KOPT-K1 (cell line): ENCODE measurements around the gene NEK8.
A peak's percentile ranks its signal among the peaks of the same experiment; 100 is the strongest.
"Not testable (repeated sequence)": the region's sequence is repeated elsewhere in the genome, so short reads cannot be mapped to it uniquely, and the experiment has no call there.

Experiments
- H3K27ac ChIP-seq: fragments of 200-600 bp; sonication (generic); 2 replicates; pipeline ENCODE4 v1.5.1; 2016; ENCODE audit warnings: antibody characterized with exemption, mild to moderate bottlenecking, low read depth, low read length; ENCODE audit not compliant: poor library complexity, severe bottlenecking
- H3K36me3 ChIP-seq: fragments of 200-600 bp; sonication (generic); 2 replicates; pipeline ENCODE4 v1.5.1; 2017; ENCODE audit warnings: antibody characterized with exemption, mild to moderate bottlenecking, low read length, moderate library complexity; ENCODE audit not compliant: insufficient read depth
- H3K9me3 ChIP-seq: fragments of 200-600 bp; sonication (generic); 2 replicates; pipeline ENCODE4 v1.5.1; 2017; ENCODE audit warnings: antibody characterized with exemption, low read length, mild to moderate bottlenecking; ENCODE audit not compliant: insufficient read depth, poor library complexity, severe bottlenecking

NEK8 gene

GRCh38 chr17:28717578-28718332, 10.8 kb upstream of the NEK8 start, which contains the start of gene RAB34:
RAB34 (minus strand) TSS chr17:28717868; CDS start chr17:28717266, 602 bp downstream.
- H3K27ac ChIP-seq: no peak within 1 kb of the TSS
- peaks cover 26% of the 10 kb centered on the region for H3K36me3 ChIP-seq
- no peaks in the 10 kb centered on the region for H3K9me3 ChIP-seq

GRCh38 chr17:28718333-28719020, 10.1 kb upstream of the NEK8 start:
- Histone ChIP-seq H3K9me3 (no peaks in the 10 kb centered on the region), H3K27ac (no peak overlapping the region), H3K36me3 (peaks cover 34% of the 10 kb centered on the region)

DNA sequence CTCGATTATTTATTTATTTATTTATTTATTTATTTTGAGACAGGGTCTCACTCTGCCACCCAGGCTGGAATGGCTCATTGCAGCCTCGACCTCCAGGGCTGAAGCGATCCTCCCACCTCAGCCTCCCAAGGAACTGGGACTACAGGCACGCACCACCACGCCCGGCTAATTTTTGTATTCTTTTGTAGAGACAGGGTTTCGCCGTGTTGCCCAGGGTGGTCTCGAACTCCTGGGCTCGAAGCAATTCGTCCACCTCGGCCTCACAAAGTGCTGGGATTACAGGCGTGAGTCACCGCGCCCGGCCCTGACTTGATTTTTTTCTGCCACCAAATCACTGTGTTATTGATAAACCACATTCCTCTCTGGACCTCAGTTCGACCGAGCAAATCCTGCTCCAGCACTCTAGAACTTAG, 9.6 kb upstream of the NEK8 start:
- Histone ChIP-seq H3K27ac (peak overlapping the region; percentile 97), H3K9me3 (no peaks in the 10 kb centered on the region), H3K36me3 (peaks cover 39% of the 10 kb centered on the region)

DNA sequence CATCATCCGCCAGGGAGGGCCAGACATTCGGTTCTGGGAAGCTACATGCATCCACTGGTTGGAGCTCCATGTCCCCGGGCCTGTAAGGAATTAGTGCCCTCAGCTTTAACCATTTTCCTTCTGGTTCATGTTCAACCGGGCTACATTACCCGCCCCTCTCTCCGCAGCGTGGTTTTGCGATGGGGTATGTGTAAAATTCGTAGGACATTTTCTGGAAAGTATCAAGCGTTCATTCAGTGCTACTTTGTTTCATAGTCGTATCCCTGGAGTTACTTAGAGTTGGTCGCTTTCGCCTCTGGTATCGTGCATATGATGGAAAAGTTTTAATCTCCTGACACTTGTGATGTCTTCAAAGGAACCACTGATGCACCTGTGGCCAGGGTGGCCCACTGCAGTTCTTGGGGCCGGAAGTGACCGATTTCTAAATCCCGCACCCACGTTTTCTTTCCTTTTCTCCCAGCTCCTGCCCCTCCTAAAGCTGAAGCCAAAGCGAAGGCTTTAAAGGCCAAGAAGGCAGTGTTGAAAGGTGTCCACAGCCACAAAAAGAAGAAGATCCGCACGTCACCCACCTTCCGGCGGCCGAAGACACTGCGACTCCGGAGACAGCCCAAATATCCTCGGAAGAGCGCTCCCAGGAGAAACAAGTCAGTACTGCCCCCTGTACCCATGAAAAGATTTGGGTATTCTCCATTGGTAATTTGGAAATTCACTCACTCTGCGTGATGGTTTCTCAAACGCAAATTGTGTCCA, 8.2 kb upstream of the NEK8 start:
- no peaks in the 10 kb centered on the region for H3K9me3 ChIP-seq
- peaks cover 53% of the 10 kb centered on the region for H3K36me3 ChIP-seq
- peak overlapping the region; percentile 97 for H3K27ac ChIP-seq

GRCh38 chr17:28720997-28721329, 7.6 kb upstream of the NEK8 start:
- Histone ChIP-seq H3K36me3 (peaks cover 57% of the 10 kb centered on the region), H3K27ac (peak overlapping the region; percentile 97)

DNA sequence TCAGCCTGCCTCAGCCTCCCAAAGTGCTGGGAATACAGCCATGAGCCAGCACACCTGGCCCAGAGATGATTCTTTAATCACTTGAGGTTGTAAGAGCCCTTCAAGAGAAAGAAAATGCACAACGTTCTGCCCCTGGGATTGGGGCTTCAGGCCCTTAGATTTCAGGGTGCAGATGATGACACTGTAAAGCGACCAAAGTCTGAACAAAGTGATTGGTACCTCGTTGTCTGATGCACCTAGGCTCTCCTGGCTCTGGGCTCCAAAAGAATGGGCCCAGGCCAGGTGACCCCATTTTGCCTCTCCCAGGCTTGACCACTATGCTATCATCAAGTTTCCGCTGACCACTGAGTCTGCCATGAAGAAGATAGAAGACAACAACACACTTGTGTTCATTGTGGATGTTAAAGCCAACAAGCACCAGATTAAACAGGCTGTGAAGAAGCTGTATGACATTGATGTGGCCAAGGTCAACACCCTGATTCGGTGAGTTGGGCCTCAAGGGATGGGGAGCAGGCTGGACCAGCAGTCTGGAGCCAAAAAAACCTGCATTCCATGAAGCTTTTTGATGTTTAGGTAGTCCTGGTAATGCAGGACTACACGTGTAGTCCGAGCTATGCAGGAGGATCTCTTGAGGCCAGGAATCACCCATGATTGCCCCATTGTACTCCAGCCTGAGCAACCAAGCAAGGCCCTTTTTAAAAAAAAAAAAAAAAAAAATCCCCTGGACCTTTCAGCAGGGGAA, 6.0 kb upstream of the NEK8 start:
- no peak overlapping the region for H3K27ac ChIP-seq
- H3K36me3 ChIP-seq: peaks cover 57% of the 10 kb centered on the region

More at GRCh38 chr17:28720997-28721329, 7.6 kb upstream of the NEK8 start:
- not testable (repeated sequence) for H3K9me3 ChIP-seq

DNA sequence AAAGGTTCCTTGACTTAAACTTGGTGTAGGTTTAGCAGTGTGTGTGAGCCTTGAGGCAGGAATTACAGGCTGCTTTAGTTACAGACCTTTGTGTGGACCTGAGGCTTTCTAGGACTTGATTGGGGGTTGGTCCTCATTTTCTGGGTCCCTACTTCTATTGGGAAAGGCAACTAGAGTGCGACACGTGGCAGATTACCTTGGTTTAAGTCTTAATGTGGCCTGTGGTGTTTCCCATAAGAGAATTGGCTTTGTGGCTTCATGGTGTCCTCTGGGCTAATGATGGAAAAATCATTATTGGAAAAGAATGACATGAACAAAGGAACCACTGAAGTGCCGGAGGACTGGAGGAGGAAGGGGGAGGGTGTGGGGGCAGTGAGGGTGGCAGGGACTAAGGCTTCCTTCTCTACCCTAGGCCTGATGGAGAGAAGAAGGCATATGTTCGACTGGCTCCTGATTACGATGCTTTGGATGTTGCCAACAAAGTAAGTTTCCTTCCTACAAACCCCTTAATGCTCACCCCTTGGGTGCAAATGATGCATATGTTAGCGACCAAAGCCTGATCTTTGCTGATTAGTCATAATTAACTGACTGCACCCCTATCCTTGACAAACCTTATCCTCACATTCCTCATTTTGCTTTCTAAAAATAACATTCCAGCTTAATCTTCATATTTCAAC, 5.3 kb upstream of the NEK8 start:
- no peaks in the 10 kb centered on the region for H3K9me3 ChIP-seq
- peaks cover 57% of the 10 kb centered on the region for H3K36me3 ChIP-seq
- H3K27ac ChIP-seq: no peak overlapping the region

More for the DNA sequence above, 6.0 kb upstream of the NEK8 start:
- H3K9me3 ChIP-seq: no peaks in the 10 kb centered on the region

DNA sequence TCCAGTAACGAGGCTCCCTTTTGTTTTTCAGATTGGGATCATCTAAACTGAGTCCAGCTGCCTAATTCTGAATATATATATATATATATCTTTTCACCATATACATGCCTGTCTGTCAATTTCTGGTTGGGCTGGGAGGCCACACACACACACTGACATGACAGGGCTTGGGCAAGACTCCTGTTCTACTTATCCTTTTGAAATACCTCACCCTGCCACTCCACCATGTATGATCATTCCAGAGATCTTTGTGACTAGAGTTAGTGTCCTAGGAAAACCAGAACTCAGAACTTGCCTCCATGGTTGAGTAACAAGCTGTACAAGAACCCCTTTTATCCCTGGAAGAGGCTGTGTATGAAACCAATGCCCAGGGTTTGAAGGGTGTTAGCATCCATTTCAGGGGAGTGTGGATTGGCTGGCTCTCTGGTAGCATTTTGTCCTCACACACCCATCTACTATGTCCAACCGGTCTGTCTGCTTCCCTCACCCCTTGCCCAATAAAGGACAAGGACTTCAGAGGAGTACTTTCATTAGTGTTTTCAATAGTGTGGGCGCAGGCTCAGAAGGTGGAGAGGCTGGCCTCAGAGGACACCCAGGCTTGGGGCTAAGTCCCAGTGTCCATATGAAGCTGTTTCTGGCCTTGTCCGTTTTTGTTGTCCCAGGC, 4.6 kb upstream of the NEK8 start:
- H3K36me3 ChIP-seq: peaks cover 57% of the 10 kb centered on the region
- not testable (repeated sequence) for H3K27ac ChIP-seq, H3K9me3 ChIP-seq

- peaks cover 57% of the 10 kb centered on the region for H3K36me3 ChIP-seq
- H3K27ac ChIP-seq: no peak overlapping the region
- H3K9me3 ChIP-seq: no peaks in the 10 kb centered on the region
Measured at GRCh38 chr17:28724500-28725165, 4.0 kb upstream of the NEK8 start.

DNA sequence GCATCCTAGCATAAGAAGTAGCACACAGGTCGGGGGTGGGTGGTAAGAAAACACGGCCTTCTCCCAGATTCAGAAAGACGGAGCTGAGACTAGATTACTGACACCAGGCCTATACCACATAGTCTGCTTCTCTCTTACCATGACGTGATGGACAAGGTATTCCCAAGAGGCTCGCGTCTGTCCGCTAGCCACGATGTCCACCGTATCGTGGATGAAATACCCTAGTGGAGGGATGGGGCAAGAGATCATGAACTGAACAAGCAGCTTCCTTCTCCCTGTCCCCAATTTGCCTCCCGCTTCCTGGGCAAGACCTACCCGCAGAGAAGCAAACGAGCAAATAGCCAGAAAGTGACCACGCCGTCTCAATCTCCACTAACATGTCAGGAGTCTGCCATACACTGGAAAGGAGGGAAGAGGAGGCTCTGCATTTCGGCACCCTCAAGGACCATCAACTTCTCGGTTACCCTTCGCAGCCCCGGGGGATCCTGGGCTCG, 3.4 kb upstream of the NEK8 start:
- Histone ChIP-seq H3K27ac (peak overlapping the region; percentile 52), H3K36me3 (peaks cover 56% of the 10 kb centered on the region), H3K9me3 (no peaks in the 10 kb centered on the region)

GRCh38 chr17:28725660-28726225, 2.8 kb upstream of the NEK8 start:
- Histone ChIP-seq H3K27ac (peak overlapping the region; percentile 52), H3K9me3 (no peaks in the 10 kb centered on the region), H3K36me3 (peaks cover 51% of the 10 kb centered on the region)

- H3K36me3 ChIP-seq: peaks cover 46% of the 10 kb centered on the region
- H3K27ac ChIP-seq: peak within 1 kb of the TSS; percentile 52
- no peaks in the 10 kb centered on the region for H3K9me3 ChIP-seq
Measured at GRCh38 chr17:28726226-28726626, 2.4 kb upstream of the NEK8 start, which contains the start of gene TLCD1. TLCD1 (minus strand) TSS chr17:28726233; CDS start chr17:28726097, 136 bp downstream.
